ENCODE measurements around the gene HABP2.

Gene HABP2

GRCh38 chr10:113552701-113553100 lies at the start of gene HABP2:
TSS of gene HABP2 (plus strand) at chr10:113553053. CDS start at chr10:113553122, 69 bp downstream.
- no peak for DNase-seq (ENCODE audit: low read depth)
- TF ChIP-seq CTCF (IDR thresholded peaks at IDR 0.05; ENCODE audit: low read depth, low read length, missing control alignments) = no peak
- H3K4me3 ChIP-seq (ENCODE audit: low read depth, low read length) = no peak within 1 kb of the TSS
- in situ Hi-C loops (cut with HindIII; ENCODE audit: low sequenced_read_pairs) = no loop called here

- TF ChIP-seq CTCF (IDR thresholded peaks at IDR 0.05; ENCODE audit: low read depth, low read length, missing control alignments) = no peak
- no peak for DNase-seq (ENCODE audit: low read depth)
- no peak overlapping the region for H3K4me3 ChIP-seq (ENCODE audit: low read depth, low read length)
- in situ Hi-C loops (cut with HindIII; ENCODE audit: low sequenced_read_pairs) = no loop called here
Observed at GRCh38 chr10:113503930-113504329, 48.9 kb upstream of the HABP2 start.

- no peak for TF ChIP-seq CTCF (IDR thresholded peaks at IDR 0.05; ENCODE audit: low read depth, low read length, missing control alignments)
- no peak overlapping the region for H3K4me3 ChIP-seq (ENCODE audit: low read depth, low read length)
- in situ Hi-C loops (cut with HindIII; ENCODE audit: low sequenced_read_pairs) = no loop called here
- DNase-seq (ENCODE audit: low read depth) = no peak
Observed at GRCh38 chr10:113504423-113504822, 48.4 kb upstream of the HABP2 start.

DNA sequence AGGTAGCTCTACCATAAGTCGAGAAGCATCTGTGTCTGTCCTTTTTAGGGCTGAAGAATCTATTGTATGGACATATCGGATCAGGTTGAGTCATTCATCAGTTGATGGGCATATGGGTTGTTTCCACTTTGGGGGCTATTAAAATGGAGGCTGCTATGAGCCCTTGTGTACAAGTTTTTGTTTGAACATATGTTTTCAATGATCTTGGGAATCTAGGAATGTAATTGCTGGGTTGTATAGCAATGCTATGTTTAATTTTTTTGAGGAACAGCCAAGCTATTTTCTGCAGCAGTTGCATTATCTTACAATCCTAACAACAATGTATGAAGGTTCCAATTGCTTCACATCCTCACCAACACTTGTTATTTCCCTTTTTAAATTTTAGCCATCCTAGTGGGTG lies 46.4 kb upstream of the HABP2 start:
- no peak overlapping the region for H3K4me3 ChIP-seq (ENCODE audit: low read depth, low read length)
- in situ Hi-C loops (cut with HindIII; ENCODE audit: low sequenced_read_pairs) = no loop called here
- TF ChIP-seq CTCF (IDR thresholded peaks at IDR 0.05; ENCODE audit: low read depth, low read length, missing control alignments) = no peak
- DNase-seq (ENCODE audit: low read depth) = no peak

DNA sequence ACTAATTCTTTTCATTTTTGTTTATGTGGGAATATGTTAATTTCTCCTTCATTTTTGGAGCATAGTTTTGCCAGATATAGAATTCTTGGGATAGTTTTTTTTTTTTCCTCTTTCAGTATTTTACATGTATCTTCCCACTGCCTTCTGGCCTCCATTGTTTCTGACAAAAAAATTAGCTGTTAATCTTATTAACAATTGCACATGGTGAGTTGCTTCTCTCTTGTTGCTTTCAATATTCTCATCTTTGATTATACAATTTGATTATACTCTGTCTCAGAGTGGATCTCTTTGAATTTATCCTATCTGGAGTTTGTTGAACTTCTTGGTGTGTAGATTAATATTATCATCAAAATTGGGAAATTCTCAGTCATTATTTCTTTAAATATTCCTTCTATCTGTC lies 41.4 kb upstream of the HABP2 start:
- no peak for DNase-seq (ENCODE audit: low read depth)
- no peak overlapping the region for H3K4me3 ChIP-seq (ENCODE audit: low read depth, low read length)
- TF ChIP-seq CTCF (IDR thresholded peaks at IDR 0.05; ENCODE audit: low read depth, low read length, missing control alignments) = no peak
- in situ Hi-C loops (cut with HindIII; ENCODE audit: low sequenced_read_pairs) = no loop called here

GRCh38 chr10:113515161-113515560 lies 37.7 kb upstream of the HABP2 start:
- no peak for DNase-seq (ENCODE audit: low read depth)
- in situ Hi-C loops (cut with HindIII; ENCODE audit: low sequenced_read_pairs) = no loop called here

More at GRCh38 chr10:113515161-113515560, 37.7 kb upstream of the HABP2 start:
- TF ChIP-seq CTCF (IDR thresholded peaks at IDR 0.05; ENCODE audit: low read depth, low read length, missing control alignments) = no peak
- H3K4me3 ChIP-seq (ENCODE audit: low read depth, low read length) = no peak overlapping the region

Data from astrocyte of the cerebellum (primary cell).